ENCODE data around the gene TRIOBP. TPM values are rescaled to one million over a fixed set of nuclear protein-coding genes. Genes with fewer than 3 reads are reported as not detected.
"Not testable (repeated sequence)": the region's sequence is repeated elsewhere in the genome, so short reads cannot be mapped to it uniquely, and the experiment has no call there.

Gene TRIOBP
- total RNA-seq, 1 experiment from 2014 or later = 66.9 TPM

DNA sequence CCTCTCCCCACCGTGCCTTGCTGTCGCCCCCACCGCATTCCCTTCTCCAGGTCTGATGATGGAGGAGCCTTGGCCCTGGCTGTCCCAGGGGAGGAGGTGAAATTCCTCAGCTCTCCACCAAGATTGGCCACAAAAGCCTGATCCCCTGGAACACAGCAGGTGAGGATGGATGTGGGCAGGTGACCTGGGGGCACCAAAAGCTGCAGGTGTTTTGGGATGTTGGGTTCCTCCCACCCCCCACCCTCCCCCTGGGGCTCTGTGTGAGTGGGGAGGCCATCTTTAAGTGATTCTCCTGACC lies 639 bp downstream of the TRIOBP start:
- no peak for DNase-seq

GRCh38 chr22:37701141-37701786 lies 4.4 kb downstream of the TRIOBP start:
- DNase-seq = no peak
- Histone ChIP-seq H3K36me3 (replicated peaks; ENCODE audit: control insufficient read depth, insufficient read depth, low read length) (peaks cover 11% of the 10 kb centered on the region), H3K27me3 (ENCODE audit: control insufficient read depth, insufficient read depth, low read length) (no peaks in the 10 kb centered on the region), H3K4me3 (ENCODE audit: insufficient read depth, low read depth, low read length) (no peak overlapping the region)

More for the DNA sequence above, 639 bp downstream of the TRIOBP start:
- Histone ChIP-seq H3K36me3 (replicated peaks; ENCODE audit: control insufficient read depth, insufficient read depth, low read length) (peaks cover 11% of the 10 kb centered on the region), H3K4me3 (ENCODE audit: insufficient read depth, low read depth, low read length) (peak overlapping the region; percentile 65), H3K27me3 (ENCODE audit: control insufficient read depth, insufficient read depth, low read length) (no peaks in the 10 kb centered on the region)

DNA sequence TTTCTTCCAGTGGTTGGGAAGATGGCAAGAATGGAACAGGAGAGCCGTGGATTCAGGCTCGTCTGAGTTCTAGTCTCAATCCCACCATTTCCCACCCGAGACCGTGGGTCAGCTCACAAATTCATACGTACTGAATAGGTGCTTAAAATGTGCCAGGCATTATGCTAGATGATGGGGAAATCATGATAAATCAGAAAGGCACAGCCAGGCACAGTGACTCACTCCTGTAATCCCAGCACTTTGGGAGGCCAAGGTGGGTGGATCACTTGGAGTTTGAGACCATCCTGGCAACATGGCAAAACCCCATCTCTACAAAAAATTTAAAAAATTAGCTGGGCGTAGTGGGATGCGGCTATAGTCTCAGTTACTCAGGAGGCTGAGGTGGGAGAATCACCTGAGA lies 7.1 kb downstream of the TRIOBP start:
- H3K27me3 ChIP-seq (ENCODE audit: control insufficient read depth, insufficient read depth, low read length) = no peaks in the 10 kb centered on the region
- no peak overlapping the region for H3K4me3 ChIP-seq (ENCODE audit: insufficient read depth, low read depth, low read length)
- peaks cover 11% of the 10 kb centered on the region for H3K36me3 ChIP-seq (replicated peaks; ENCODE audit: control insufficient read depth, insufficient read depth, low read length)
- no peak for DNase-seq

DNA sequence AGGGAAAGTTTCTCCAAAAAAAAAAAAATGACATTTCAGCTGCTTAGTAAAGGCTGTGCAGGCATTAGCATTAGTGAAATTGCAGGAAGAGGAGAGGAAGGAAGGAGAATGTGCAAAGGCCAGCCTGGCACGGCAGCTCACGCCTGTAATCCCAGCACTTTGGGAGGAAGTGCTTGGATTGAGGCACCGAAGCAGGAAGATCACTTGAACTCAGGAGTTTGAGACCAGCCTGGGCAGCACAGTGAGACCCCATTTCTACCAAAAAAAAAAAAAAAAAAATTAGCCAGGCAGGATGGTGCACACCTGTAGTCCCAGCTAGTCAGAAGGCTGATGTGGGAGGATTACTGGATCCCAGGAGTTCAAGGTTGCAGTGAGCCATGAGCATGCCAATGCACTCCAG lies 7.8 kb downstream of the TRIOBP start:
- no peak overlapping the region for H3K4me3 ChIP-seq (ENCODE audit: insufficient read depth, low read depth, low read length)
- H3K36me3 ChIP-seq (replicated peaks; ENCODE audit: control insufficient read depth, insufficient read depth, low read length) = peaks cover 6% of the 10 kb centered on the region

GRCh38 chr22:37705205-37705604 lies 8.4 kb downstream of the TRIOBP start:
- Histone ChIP-seq H3K27me3 (ENCODE audit: control insufficient read depth, insufficient read depth, low read length) (no peaks in the 10 kb centered on the region), H3K36me3 (replicated peaks; ENCODE audit: control insufficient read depth, insufficient read depth, low read length) (peaks cover 6% of the 10 kb centered on the region), H3K4me3 (ENCODE audit: insufficient read depth, low read depth, low read length) (no peak overlapping the region)
- DNase-seq = no peak

More for the DNA sequence above, 7.8 kb downstream of the TRIOBP start:
- H3K27me3 ChIP-seq (ENCODE audit: control insufficient read depth, insufficient read depth, low read length) = no peaks in the 10 kb centered on the region
- DNase-seq = no peak

DNA sequence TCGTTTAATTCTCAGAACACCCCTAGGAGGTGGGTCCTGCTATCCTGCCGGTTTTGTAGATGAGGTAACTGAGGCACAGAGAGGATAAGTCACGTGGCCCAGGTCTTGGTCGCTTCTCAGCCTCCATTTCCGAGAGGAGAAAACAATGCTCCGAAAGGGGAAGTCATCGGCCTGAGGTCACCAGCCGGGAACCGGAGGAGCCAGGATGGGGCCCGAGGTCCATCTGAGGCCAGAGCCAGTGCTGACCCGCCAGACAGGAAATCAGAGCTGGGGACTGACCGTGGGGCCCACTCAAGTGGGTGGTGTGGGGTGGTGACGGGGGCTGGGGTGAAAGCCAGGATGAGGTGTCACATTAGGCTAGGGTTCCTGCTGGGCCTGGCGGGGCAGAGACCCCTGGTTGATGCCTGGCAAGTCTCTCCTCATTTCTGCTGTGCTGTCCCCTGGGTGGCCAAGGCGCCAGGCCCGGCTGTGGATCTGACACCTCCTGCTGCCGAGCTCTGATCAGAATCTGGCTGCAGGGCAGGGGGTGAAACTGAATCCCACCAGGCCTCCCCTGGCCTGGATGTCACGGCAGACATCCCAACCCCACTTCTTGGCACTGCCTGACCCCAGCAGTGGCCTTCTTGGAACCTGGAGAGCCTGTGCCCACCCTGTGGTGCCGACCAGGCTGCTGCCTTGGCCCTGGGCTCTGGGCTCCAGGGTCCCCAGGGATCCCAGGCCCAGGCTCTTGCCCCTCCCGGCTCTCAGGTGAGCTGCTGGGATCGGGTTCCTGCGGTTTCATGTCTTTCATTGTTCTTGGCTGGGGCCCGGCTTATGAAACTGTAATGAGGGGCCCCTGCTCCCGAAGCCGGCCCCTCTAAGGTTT lies 12.0 kb downstream of the TRIOBP start:
- Histone ChIP-seq H3K4me3 (ENCODE audit: insufficient read depth, low read depth, low read length) (no peak overlapping the region), H3K27me3 (ENCODE audit: control insufficient read depth, insufficient read depth, low read length) (no peaks in the 10 kb centered on the region), H3K36me3 (replicated peaks; ENCODE audit: control insufficient read depth, insufficient read depth, low read length) (peaks cover 1% of the 10 kb centered on the region; the same call in 1 of the 2 replicates)
- peak; percentile 66 for DNase-seq

DNA sequence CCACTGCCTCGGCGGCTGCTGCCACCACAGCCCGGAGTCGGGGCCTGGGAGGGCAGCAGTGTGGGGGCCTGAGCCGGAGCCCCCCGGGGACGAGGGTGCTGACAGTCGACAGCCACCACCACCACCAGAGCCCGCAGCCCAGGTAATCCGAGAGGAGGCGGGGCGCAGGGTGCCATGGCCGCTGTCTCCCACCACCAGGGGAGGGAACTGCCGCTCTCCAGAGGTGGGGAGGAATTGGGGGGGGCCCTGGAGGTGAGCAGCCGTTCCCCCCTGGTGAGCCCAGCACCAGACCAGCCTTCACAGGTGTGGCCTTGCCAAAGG lies 12.6 kb downstream of the TRIOBP start:
- DNase-seq = peak; percentile 64
- Histone ChIP-seq H3K36me3 (replicated peaks; ENCODE audit: control insufficient read depth, insufficient read depth, low read length) (peaks cover 1% of the 10 kb centered on the region; the same call in 1 of the 2 replicates), H3K4me3 (ENCODE audit: insufficient read depth, low read depth, low read length) (no peak overlapping the region), H3K27me3 (ENCODE audit: control insufficient read depth, insufficient read depth, low read length) (no peaks in the 10 kb centered on the region)

DNA sequence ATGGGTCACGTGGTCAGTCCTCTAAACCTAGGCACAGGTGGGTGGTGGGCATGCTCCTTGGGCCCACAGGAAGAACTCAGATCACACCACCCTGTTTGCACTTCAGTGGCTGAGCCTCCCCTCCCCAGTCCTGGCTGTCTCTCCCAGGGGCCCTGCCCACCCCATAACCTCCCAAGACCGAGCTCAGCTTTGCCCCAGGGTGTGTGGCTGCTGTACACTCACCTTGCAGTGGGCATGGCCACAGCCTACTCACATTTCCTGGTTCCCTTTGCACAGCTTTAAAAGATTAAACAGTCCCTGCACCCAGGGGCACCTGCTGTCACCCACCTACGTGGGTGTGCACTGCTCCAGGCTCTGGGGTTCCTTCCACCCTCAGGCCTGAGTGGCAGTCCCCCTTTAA lies 13.8 kb downstream of the TRIOBP start:
- peaks cover 3% of the 10 kb centered on the region for H3K36me3 ChIP-seq (replicated peaks; ENCODE audit: control insufficient read depth, insufficient read depth, low read length)
- no peak overlapping the region for H3K4me3 ChIP-seq (ENCODE audit: insufficient read depth, low read depth, low read length)
- peak; percentile 27 for DNase-seq
- no peaks in the 10 kb centered on the region for H3K27me3 ChIP-seq (ENCODE audit: control insufficient read depth, insufficient read depth, low read length)

GRCh38 chr22:37711490-37711889 lies 14.6 kb downstream of the TRIOBP start:
- H3K36me3 ChIP-seq (replicated peaks; ENCODE audit: control insufficient read depth, insufficient read depth, low read length) = peaks cover 3% of the 10 kb centered on the region
- H3K27me3 ChIP-seq (ENCODE audit: control insufficient read depth, insufficient read depth, low read length) = no peaks in the 10 kb centered on the region
- DNase-seq = no peak
- H3K4me3 ChIP-seq (ENCODE audit: insufficient read depth, low read depth, low read length) = no peak overlapping the region

GRCh38 chr22:37713761-37714160 lies 16.9 kb downstream of the TRIOBP start:
- H3K36me3 ChIP-seq (replicated peaks; ENCODE audit: control insufficient read depth, insufficient read depth, low read length) = peaks cover 3% of the 10 kb centered on the region
- DNase-seq = no peak
- no peaks in the 10 kb centered on the region for H3K27me3 ChIP-seq (ENCODE audit: control insufficient read depth, insufficient read depth, low read length)
- H3K4me3 ChIP-seq (ENCODE audit: insufficient read depth, low read depth, low read length) = no peak overlapping the region

DNA sequence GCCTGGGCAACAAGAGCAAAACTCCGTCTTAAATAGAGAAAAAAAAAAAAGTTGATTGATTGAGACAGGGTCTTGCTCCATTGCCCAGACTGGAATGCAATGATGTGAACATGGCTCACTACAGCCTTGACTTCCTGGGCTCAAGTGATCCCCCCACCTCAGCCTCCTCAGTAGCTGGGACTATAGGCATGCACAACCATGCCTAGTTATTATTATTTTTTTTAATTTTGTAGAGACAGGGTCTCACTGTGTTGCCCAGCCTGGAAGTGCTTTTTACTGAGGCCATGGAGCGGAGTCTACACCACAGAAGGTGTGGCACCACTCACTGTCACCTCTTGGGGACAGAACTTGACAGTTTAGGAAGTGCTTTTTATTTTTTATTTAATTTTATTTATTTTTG lies 17.8 kb downstream of the TRIOBP start:
- Histone ChIP-seq H3K36me3 (replicated peaks; ENCODE audit: control insufficient read depth, insufficient read depth, low read length) (peaks cover 3% of the 10 kb centered on the region), H3K4me3 (ENCODE audit: insufficient read depth, low read depth, low read length) (no peak overlapping the region), H3K27me3 (ENCODE audit: control insufficient read depth, insufficient read depth, low read length) (no peaks in the 10 kb centered on the region)
- no peak for DNase-seq

- DNase-seq = no peak
- Histone ChIP-seq H3K27me3 (ENCODE audit: control insufficient read depth, insufficient read depth, low read length) (no peaks in the 10 kb centered on the region), H3K4me3 (ENCODE audit: insufficient read depth, low read depth, low read length) (no peak overlapping the region), H3K36me3 (replicated peaks; ENCODE audit: control insufficient read depth, insufficient read depth, low read length) (peaks cover 3% of the 10 kb centered on the region)
Observed at GRCh38 chr22:37715760-37716159, 18.9 kb downstream of the TRIOBP start.

DNA sequence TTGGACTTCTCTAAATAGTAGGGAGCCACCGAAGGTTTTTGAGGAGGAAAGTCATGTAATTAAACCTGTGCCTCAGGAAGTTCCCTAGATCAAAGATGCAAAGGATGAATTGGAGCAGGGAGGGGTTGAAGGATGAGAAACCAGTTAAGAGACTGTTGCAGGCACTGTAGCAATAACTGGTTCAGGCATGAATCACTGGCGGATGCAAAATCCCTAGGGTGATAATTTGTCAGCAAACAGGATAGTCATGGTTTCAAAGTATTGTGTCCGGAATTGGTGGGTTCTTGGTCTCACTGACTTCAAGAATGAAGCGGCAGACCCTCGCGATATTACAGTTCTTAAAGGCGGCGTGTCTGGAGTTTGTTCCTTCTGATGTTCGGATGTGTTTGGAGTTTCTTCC lies 19.9 kb downstream of the TRIOBP start:
- Histone ChIP-seq H3K4me3 (ENCODE audit: insufficient read depth, low read depth, low read length) (no peak overlapping the region), H3K36me3 (replicated peaks; ENCODE audit: control insufficient read depth, insufficient read depth, low read length) (peaks cover 2% of the 10 kb centered on the region), H3K27me3 (ENCODE audit: control insufficient read depth, insufficient read depth, low read length) (no peaks in the 10 kb centered on the region)
- no peak for DNase-seq

GRCh38 chr22:37717235-37717634 lies 20.4 kb downstream of the TRIOBP start:
- H3K36me3 ChIP-seq (replicated peaks; ENCODE audit: control insufficient read depth, insufficient read depth, low read length); H3K4me3 ChIP-seq (ENCODE audit: insufficient read depth, low read depth, low read length); H3K27me3 ChIP-seq (ENCODE audit: control insufficient read depth, insufficient read depth, low read length); DNase-seq: not testable (repeated sequence)

DNA sequence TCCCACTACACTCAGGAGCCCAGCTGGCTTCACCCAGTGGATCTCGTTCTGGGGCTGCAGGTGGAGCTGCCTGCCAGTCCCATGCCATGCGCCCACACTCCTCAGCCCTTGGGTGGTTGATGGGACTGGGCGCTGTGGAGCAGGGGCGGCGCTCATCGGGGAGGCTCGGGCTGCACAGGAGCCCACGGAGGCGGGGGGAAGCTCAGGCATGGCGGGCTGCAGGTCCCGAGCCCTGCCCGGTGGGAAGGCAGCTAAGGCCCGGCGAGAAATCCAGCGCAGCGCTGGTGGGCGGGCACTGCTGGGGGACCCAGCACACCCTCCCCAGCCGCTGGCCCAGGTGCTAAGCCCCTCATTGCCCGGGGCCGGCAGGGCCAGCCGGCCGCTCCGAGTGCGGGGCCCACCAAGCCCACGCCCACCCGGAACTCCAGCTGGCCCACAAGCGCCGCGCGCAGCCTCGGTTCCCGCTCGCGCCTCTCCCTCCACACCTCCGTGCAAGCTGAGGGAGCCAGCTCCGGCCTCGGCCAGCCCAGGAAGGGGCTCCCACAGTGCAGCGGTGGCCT lies 21.0 kb downstream of the TRIOBP start:
- H3K36me3 ChIP-seq (replicated peaks; ENCODE audit: control insufficient read depth, insufficient read depth, low read length); H3K4me3 ChIP-seq (ENCODE audit: insufficient read depth, low read depth, low read length); DNase-seq; H3K27me3 ChIP-seq (ENCODE audit: control insufficient read depth, insufficient read depth, low read length): not testable (repeated sequence)

All from H7 (cell line).